NT2/D1 (cell line): ENCODE measurements around the gene GSN.

Experiments
- SUZ12 ChIP-seq: IDR thresholded peaks from 2 replicates; pipeline ENCODE4 v1.6.1; 2011; ENCODE audit not compliant: insufficient read length, insufficient read depth; ENCODE audit errors: extremely low read depth
- YY1 ChIP-seq: IDR thresholded peaks from 2 replicates; pipeline ENCODE4 v1.6.1; 2011; ENCODE audit not compliant: insufficient read length, insufficient read depth

- no peak for TF ChIP-seq SUZ12
- TF ChIP-seq YY1 = no peak
These were observed 103.6 kb downstream of the GSN start for GRCh38 chr9:121371495-121372061.
